GM23248 (cell line): ENCODE measurements around the gene HOXA2. TPM values are rescaled to one million over a fixed set of nuclear protein-coding genes. Genes with fewer than 3 reads are reported as not detected.

Source experiments
- DNase-seq: peaks from one replicate; pipeline ENCODE4 v3.0.0-alpha.2; 2015
- H2AFZ ChIP-seq: fragments of 200-600 bp; sonication (generic); 2 replicates; pipeline ENCODE4 v1.6.1; 2016; ENCODE audit warnings: antibody characterized with exemption
- H3F3A ChIP-seq: fragments of 200-600 bp; sonication (generic); 2 replicates; pipeline ENCODE4 v1.6.1; 2016; ENCODE audit warnings: mild to moderate bottlenecking, antibody characterized with exemption, mixed run types; ENCODE audit not compliant: insufficient read depth
- H3K27ac ChIP-seq: fragments of 200-600 bp; sonication (generic); 2 replicates; pipeline ENCODE4 v1.5.1; 2016; ENCODE audit warnings: mild to moderate bottlenecking
- H3K27me3 ChIP-seq: fragments of 200-600 bp; sonication (generic); replicated peaks from 2 replicates; pipeline ENCODE4 v1.6.1; 2016; ENCODE audit warnings: mild to moderate bottlenecking; ENCODE audit not compliant: insufficient read depth
- H3K36me3 ChIP-seq: fragments of 200-600 bp; sonication (generic); 2 replicates; pipeline ENCODE4 v1.6.1; 2016; ENCODE audit warnings: low read depth, mild to moderate bottlenecking
- H3K4me1 ChIP-seq: fragments of 200-600 bp; sonication (generic); 2 replicates; pipeline ENCODE4 v1.6.1; 2016; ENCODE audit warnings: mild to moderate bottlenecking; ENCODE audit not compliant: insufficient read depth
- H3K4me2 ChIP-seq: fragments of 200-600 bp; sonication (generic); one replicate; pipeline ENCODE4 v1.6.1; 2016; ENCODE audit warnings: mild to moderate bottlenecking; ENCODE audit not compliant: unreplicated experiment
- H3K4me3 ChIP-seq: fragments of 200-600 bp; sonication (generic); 2 replicates; pipeline ENCODE4 v1.5.1; 2016; ENCODE audit warnings: mild to moderate bottlenecking
- H3K79me2 ChIP-seq: fragments of 200-600 bp; sonication (generic); 2 replicates; pipeline ENCODE4 v1.6.1; 2016; ENCODE audit warnings: mild to moderate bottlenecking; ENCODE audit not compliant: insufficient read depth
- H3K9ac ChIP-seq: fragments of 200-600 bp; sonication (generic); 2 replicates; pipeline ENCODE4 v1.6.1; 2016; ENCODE audit warnings: mild to moderate bottlenecking
- H3K9me2 ChIP-seq: fragments of 200-600 bp; sonication (generic); 2 replicates; pipeline ENCODE4 v1.6.1; 2016; ENCODE audit warnings: mixed run types, mild to moderate bottlenecking, moderate library complexity; ENCODE audit not compliant: insufficient read depth
- H3K9me3 ChIP-seq: fragments of 200-600 bp; sonication (generic); one replicate; pipeline ENCODE4 v1.6.1; 2017; ENCODE audit warnings: low read depth
- H4K20me1 ChIP-seq: fragments of 200-600 bp; sonication (generic); 2 replicates; pipeline ENCODE4 v1.6.0; 2016; ENCODE audit not compliant: insufficient read depth
- EZH2 ChIP-seq: fragments of 200-600 bp; sonication (generic); IDR thresholded peaks from 2 replicates; pipeline ENCODE4 v1.6.1; 2018; ENCODE audit warnings: antibody characterized with exemption, mild to moderate bottlenecking; ENCODE audit not compliant: insufficient read depth, poor library complexity, severe bottlenecking
- EZH2phosphoT487 ChIP-seq: fragments of 200-600 bp; sonication (generic); IDR thresholded peaks from 2 replicates; pipeline ENCODE4 v1.6.1; 2018; ENCODE audit warnings: antibody characterized with exemption, moderate library complexity, mild to moderate bottlenecking, low read depth; ENCODE audit not compliant: insufficient read depth
- WGBS, 2 experiments: methylation state at CpG; one replicate each; pipeline ENCODE4 v1.1.6; 2015 to 2017; ENCODE audit warnings: low lambda C conversion rate in 2 of 2, low coverage in 1 of 2; ENCODE audit errors: missing lambda C conversion rate in 2 of 2; 5-methylcytosine and 5-hydroxymethylcytosine counted together
- in situ Hi-C: fragments of 300-500 bp; cut with MboI; formaldehyde crosslinking; loops from 2 replicates; pipeline ENCODE4 v1.15.0; 2020
- polyA plus RNA-seq: library from polyadenylated mRNA; unstranded; fragments of >200 nt; fragmentation: Nextera tagmentation; extraction: Ambion mirVana; gene quantifications from 2 replicates; pipeline ENCODE4 v1.2.1, GENCODE V29; 2016
- total RNA-seq: library from RNA; depleted of rRNA; stranded (reverse); fragments of >200 nt; shearing (Covaris generic); gene quantifications from 2 replicates; pipeline ENCODE4 v1.2.3, GENCODE V29; 2014

HOXA2 gene
- total and polyA plus RNA-seq, 2 experiments from 2014 or later: not detected

DNA sequence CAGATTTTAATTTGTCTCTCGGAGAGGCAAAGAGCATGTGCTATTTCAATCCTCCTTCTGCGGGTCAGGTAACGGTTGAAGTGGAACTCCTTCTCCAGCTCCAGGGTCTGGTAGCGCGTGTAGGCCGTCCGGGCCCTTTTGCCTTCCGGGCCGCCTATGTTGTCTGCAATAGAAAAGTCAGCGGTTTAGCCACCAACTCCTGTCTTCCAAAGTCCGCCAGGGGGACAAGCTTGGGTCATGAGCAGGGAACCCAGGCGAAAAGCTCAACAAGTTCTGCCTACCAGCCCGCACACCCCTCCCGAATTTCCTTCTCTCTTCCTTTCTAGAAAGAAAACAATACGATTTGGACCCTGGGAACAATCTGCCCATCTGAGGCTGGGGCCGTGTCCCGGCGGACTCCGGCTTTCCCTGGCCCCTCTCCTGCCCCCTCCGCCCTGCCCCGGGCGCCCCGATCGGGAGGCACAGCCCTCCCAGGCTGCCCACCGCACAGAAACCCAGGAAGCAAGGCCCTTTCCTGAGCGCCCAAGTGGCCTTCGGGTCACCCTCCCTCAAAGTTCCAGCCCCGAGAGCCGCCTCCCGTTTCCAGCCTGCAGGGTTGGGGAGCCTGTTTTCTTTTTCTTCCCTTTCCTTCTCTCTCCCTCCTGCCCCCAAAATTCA is 39.6 kb upstream of the HOXA2 start:
- Histone ChIP-seq H3K9me2 (no peaks in the 10 kb centered on the region), H3K27me3 (no peaks in the 10 kb centered on the region), H3K36me3 (peaks cover 28% of the 10 kb centered on the region), H3K9me3 (no peaks in the 10 kb centered on the region), H3K9ac (no peak overlapping the region), H4K20me1 (no peaks in the 10 kb centered on the region), H2AFZ (no peak overlapping the region), H3F3A (no peaks in the 10 kb centered on the region), H3K4me1 (no peaks in the 10 kb centered on the region), H3K4me3 (no peak overlapping the region), H3K79me2 (peaks cover 66% of the 10 kb centered on the region), H3K4me2 (no peak overlapping the region), H3K27ac (no peak overlapping the region)
- DNase-seq: no peak
- WGBS, 2 experiments: 92 to 98% methylated on average over 17 to 30 of the region's 30 CpGs
- TF ChIP-seq EZH2phosphoT487 (no peak), EZH2 (no peak)
- in situ Hi-C loops: no loop called here

GRCh38 chr7:27141137-27141922 is 38.8 kb upstream of the HOXA2 start:
- peaks cover 28% of the 10 kb centered on the region for H3K36me3 ChIP-seq
- H3K79me2 ChIP-seq: peaks cover 66% of the 10 kb centered on the region
- WGBS, 2 experiments: 94 to 95% methylated on average over 18 of the region's 18 CpGs
- H3K9me3 ChIP-seq: no peaks in the 10 kb centered on the region
- no peaks in the 10 kb centered on the region for H3K27me3 ChIP-seq
- no peak for DNase-seq
- TF ChIP-seq EZH2 (no peak), EZH2phosphoT487 (no peak)
- H2AFZ ChIP-seq: no peak overlapping the region
- no peak overlapping the region for H3K9ac ChIP-seq
- no peaks in the 10 kb centered on the region for H3K4me1 ChIP-seq
- H3F3A ChIP-seq: no peaks in the 10 kb centered on the region
- H3K4me2 ChIP-seq: no peak overlapping the region
- in situ Hi-C loops: no loop called here
- no peak overlapping the region for H3K4me3 ChIP-seq
- no peaks in the 10 kb centered on the region for H3K9me2 ChIP-seq
- no peaks in the 10 kb centered on the region for H4K20me1 ChIP-seq
- H3K27ac ChIP-seq: no peak overlapping the region

DNA sequence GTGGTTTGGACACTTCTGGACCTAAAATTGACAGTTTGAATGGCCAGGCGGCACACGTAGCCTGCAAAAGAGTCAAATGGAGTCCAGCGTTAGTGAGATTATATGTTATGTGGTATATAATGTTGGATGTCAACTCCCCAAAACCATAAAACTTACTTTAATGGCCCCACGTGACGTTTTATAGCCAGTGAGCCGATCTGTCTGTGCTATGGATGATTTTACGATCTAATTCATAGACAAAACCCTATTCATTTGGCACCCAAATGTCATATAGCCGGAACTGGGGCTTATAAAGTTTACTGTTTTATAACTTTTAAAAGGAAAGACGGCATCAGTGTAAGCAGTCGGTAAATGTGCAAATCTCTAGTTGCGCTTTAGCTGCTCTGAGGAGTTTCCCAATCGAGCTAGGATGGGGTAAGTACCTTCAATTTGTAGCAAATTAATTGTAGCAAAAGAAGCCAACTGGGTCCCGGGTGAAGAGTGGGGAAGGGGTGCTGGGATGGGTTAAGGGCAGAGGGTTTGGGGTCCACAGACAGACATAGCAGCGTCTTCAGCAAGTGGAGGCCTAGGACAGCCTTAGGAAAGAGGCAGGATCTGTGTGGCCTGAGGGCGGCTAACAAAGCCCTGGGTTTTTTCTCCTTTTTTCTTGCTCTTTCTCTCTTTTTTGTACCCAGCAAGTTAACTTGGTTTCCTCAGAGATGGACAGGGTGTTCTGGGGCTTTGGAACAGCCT is 37.8 kb upstream of the HOXA2 start:
- no peak for DNase-seq
- WGBS, 2 experiments: 95 to 96% methylated on average over 15 of the region's 15 CpGs
- no peaks in the 10 kb centered on the region for H3K9me2 ChIP-seq
- no peaks in the 10 kb centered on the region for H4K20me1 ChIP-seq
- H3K4me3 ChIP-seq: no peak overlapping the region
- no peak overlapping the region for H3K27ac ChIP-seq
- in situ Hi-C loops: no loop called here
- no peak overlapping the region for H3K9ac ChIP-seq
- H3K36me3 ChIP-seq: peaks cover 28% of the 10 kb centered on the region
- TF ChIP-seq EZH2phosphoT487: no peak
- H3K4me1 ChIP-seq: no peaks in the 10 kb centered on the region
- H2AFZ ChIP-seq: no peak overlapping the region
- peaks cover 65% of the 10 kb centered on the region for H3K79me2 ChIP-seq
- H3K27me3 ChIP-seq: no peaks in the 10 kb centered on the region
- peaks cover 6% of the 10 kb centered on the region for H3F3A ChIP-seq
- H3K9me3 ChIP-seq: no peaks in the 10 kb centered on the region
- H3K4me2 ChIP-seq: no peak overlapping the region

DNA sequence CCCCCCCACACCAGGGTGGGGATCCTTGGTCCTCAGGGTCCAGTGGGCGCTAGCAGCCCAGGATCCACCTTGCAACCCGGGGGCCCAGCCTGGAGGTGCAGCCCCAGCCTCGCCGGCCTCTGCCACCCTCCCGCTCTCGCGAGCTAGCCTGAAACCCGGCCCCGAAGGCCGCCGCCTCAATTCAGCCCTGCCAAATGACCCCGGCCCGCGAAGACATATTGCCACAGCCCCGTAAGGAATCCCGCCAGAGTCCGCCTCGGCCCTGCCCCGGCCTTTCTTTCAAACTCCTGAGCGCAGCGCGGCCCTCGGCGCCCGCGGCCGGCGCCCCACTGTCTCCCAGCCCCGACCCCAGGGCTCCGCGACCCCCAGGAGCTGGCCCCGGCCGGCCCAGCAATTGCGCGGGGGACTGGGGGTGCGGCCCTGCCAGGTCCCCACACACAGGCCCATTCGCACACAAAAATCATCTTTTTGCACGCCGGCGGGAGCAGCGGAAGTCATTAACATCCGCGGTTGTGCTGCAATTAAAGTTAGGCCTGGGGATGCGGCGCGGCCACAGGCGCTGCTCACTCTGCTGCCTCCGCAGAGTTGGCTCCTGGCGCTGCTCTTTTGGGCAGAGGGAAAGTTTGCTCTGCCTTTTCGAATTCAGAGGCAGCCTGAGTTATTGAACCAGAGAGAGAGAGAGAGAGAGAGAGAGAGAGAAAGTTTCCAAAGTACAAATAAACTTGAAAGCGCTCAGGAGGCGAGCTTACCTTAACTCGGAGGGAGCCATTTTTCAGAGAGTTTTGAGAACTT is 37.0 kb upstream of the HOXA2 start:
- no peaks in the 10 kb centered on the region for H3K9me3 ChIP-seq
- H3K79me2 ChIP-seq: peaks cover 63% of the 10 kb centered on the region
- no peaks in the 10 kb centered on the region for H3K9me2 ChIP-seq
- no peak overlapping the region for H3K4me3 ChIP-seq
- H4K20me1 ChIP-seq: no peaks in the 10 kb centered on the region
- TF ChIP-seq EZH2 (no peak), EZH2phosphoT487 (no peak)
- peaks cover 27% of the 10 kb centered on the region for H3K36me3 ChIP-seq
- no peak overlapping the region for H2AFZ ChIP-seq
- peaks cover 14% of the 10 kb centered on the region for H3F3A ChIP-seq
- DNase-seq: no peak
- H3K4me1 ChIP-seq: peaks cover 6% of the 10 kb centered on the region
- no peak overlapping the region for H3K9ac ChIP-seq
- H3K4me2 ChIP-seq: no peak overlapping the region
- no peaks in the 10 kb centered on the region for H3K27me3 ChIP-seq
- WGBS, 2 experiments: 92 to 94% methylated on average over 48 to 50 of the region's 53 CpGs
- H3K27ac ChIP-seq: no peak overlapping the region
- in situ Hi-C loops: no loop called here
